ENCODE data around the gene MRPS2. TPM values are rescaled to one million over a fixed set of nuclear protein-coding genes. Genes with fewer than 3 reads are reported as not detected.
"Not testable (repeated sequence)": the region's sequence is repeated elsewhere in the genome, so short reads cannot be mapped to it uniquely, and the experiment has no call there.

Gene MRPS2
- total RNA-seq, 2 donors from 2014 or later: 55.6 to 55.9 TPM

DNA sequence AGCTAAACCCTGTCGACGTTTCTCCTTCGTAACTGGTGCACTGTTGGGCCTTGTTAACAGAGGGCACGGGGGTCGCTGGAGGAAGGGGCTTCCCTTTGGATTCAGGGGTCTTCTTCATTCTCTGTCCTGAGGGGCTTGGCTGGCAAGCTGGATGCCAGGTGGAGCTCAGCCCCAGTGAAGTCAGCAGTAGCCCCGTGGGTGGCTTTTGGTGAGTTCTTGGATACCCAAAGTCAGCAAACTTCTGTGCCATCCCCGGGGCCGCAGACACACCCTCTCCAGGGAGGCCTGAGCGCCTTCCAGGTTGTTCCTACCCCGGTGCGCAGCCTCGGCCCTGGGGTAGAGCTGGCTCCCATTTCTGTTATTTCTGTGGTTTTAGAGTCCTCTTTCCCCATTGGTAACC is 33.2 kb downstream of the MRPS2 start:
- Histone ChIP-seq H3K36me3 (no peaks in the 10 kb centered on the region), H3K4me3 (no peak overlapping the region), H3K9me3 (no peaks in the 10 kb centered on the region), H3K4me1 (replicated peaks) (no peaks in the 10 kb centered on the region), H3K27me3 (replicated peaks; ENCODE audit: insufficient read depth) (no peaks in the 10 kb centered on the region), H3K27ac (no peak overlapping the region)
- intact Hi-C loops (cut with DNase I): no loop called here
- DNase-seq (ENCODE audit: low spot score): no peak
- TF ChIP-seq, protein P1, sequence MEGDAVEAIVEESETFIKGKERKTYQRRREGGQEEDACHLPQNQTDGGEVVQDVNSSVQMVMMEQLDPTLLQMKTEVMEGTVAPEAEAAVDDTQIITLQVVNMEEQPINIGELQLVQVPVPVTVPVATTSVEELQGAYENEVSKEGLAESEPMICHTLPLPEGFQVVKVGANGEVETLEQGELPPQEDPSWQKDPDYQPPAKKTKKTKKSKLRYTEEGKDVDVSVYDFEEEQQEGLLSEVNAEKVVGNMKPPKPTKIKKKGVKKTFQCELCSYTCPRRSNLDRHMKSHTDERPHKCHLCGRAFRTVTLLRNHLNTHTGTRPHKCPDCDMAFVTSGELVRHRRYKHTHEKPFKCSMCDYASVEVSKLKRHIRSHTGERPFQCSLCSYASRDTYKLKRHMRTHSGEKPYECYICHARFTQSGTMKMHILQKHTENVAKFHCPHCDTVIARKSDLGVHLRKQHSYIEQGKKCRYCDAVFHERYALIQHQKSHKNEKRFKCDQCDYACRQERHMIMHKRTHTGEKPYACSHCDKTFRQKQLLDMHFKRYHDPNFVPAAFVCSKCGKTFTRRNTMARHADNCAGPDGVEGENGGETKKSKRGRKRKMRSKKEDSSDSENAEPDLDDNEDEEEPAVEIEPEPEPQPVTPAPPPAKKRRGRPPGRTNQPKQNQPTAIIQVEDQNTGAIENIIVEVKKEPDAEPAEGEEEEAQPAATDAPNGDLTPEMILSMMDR (IDR thresholded peaks at IDR 0.05): no peak
- TF ChIP-seq POLR2AphosphoS5 (IDR thresholded peaks at IDR 0.05) (no peak), POLR2A (IDR thresholded peaks at IDR 0.05) (no peak)
- 89% methylated on average over 11 of the region's 12 CpGs for WGBS

DNA sequence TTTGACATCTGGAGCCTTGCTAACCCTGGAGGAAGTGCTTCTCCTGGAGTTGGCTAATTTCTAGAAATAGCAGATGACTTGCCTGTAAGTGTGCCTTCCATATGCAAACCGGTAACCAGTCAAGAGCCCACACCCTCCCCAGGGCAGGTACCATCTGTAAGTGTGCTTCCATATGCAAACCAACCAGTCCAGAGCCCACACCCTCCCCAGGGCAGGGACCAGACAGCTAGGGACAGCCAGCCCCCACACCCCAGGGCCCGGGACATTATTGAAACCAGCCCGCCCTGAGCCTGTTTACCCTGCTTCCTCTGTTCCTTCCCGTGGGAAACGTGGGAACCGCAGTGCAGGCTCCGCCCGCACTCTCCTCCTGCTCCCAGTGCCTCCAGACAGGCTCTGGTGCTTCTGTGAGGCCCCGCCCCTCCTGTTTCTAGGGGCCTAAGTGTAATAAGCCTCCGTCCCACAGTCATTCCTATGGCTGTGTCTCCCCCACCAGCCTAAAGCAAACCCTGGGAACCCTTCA is 33.8 kb downstream of the MRPS2 start:
- WGBS: 22% methylated on average over 10 of the region's 10 CpGs
- H3K9me3 ChIP-seq; H3K4me3 ChIP-seq; DNase-seq (ENCODE audit: low spot score); H3K36me3 ChIP-seq; H3K4me1 ChIP-seq (replicated peaks); H3K27me3 ChIP-seq (replicated peaks; ENCODE audit: insufficient read depth); H3K27ac ChIP-seq; intact Hi-C loops (cut with DNase I): not testable (repeated sequence)

GRCh38 chr9:135534826-135535225 is 34.3 kb downstream of the MRPS2 start:
- H3K4me3 ChIP-seq; H3K4me1 ChIP-seq (replicated peaks); intact Hi-C loops (cut with DNase I); H3K9me3 ChIP-seq; H3K27ac ChIP-seq; DNase-seq (ENCODE audit: low spot score); H3K27me3 ChIP-seq (replicated peaks; ENCODE audit: insufficient read depth); H3K36me3 ChIP-seq: not testable (repeated sequence)
- 59% methylated on average over 4 of the region's 4 CpGs for WGBS

GRCh38 chr9:135535631-135536030 is 35.1 kb downstream of the MRPS2 start:
- intact Hi-C loops (cut with DNase I); H3K4me3 ChIP-seq; H3K27me3 ChIP-seq (replicated peaks; ENCODE audit: insufficient read depth); DNase-seq (ENCODE audit: low spot score); H3K27ac ChIP-seq; H3K9me3 ChIP-seq; H3K4me1 ChIP-seq (replicated peaks); H3K36me3 ChIP-seq: not testable (repeated sequence)
- WGBS: 70% methylated on average over 5 of the region's 13 CpGs

DNA sequence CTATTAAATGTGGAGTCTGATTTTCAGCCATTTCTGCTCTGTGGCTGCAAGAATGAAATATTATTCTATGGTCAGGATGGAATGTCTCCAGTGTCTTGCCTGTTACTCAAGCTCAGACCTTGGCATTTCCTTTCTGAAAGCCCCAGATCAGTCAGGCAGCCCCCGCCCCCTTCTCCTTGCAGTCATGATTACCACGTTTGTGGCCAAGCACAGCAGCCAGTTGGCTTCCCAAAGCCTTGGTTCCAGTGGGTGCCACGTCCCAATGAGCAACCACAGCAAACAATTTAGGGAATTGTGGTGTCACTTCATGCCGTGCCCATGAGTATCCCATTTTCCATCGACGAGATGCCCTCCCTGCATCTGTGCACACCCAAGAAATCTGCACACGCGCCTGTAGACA is 35.7 kb downstream of the MRPS2 start:
- intact Hi-C loops (cut with DNase I): no loop called here
- 76% methylated on average over 8 of the region's 8 CpGs for WGBS
- Histone ChIP-seq H3K4me3 (no peak overlapping the region), H3K9me3 (no peaks in the 10 kb centered on the region), H3K36me3 (no peaks in the 10 kb centered on the region), H3K27me3 (replicated peaks; ENCODE audit: insufficient read depth) (no peaks in the 10 kb centered on the region), H3K4me1 (replicated peaks) (no peaks in the 10 kb centered on the region), H3K27ac (no peak overlapping the region)
- DNase-seq (ENCODE audit: low spot score): no peak
- TF ChIP-seq, protein P1 (IDR thresholded peaks at IDR 0.05): no peak
- TF ChIP-seq POLR2A (IDR thresholded peaks at IDR 0.05) (no peak), POLR2AphosphoS5 (IDR thresholded peaks at IDR 0.05) (no peak)

GRCh38 chr9:135543262-135543894 is 42.9 kb downstream of the MRPS2 start:
- 47% methylated on average over 8 of the region's 8 CpGs for WGBS
- H3K9me3 ChIP-seq; DNase-seq (ENCODE audit: low spot score); H3K4me1 ChIP-seq (replicated peaks); H3K36me3 ChIP-seq; H3K27me3 ChIP-seq (replicated peaks; ENCODE audit: insufficient read depth); intact Hi-C loops (cut with DNase I); H3K4me3 ChIP-seq; H3K27ac ChIP-seq: not testable (repeated sequence)

- DNase-seq (ENCODE audit: low spot score): no peak
- intact Hi-C loops (cut with DNase I): no loop called here
- H3K36me3 ChIP-seq: no peaks in the 10 kb centered on the region
- H3K4me3 ChIP-seq: no peak overlapping the region
- H3K27ac ChIP-seq: no peak overlapping the region
- no peaks in the 10 kb centered on the region for H3K27me3 ChIP-seq (replicated peaks; ENCODE audit: insufficient read depth)
- TF ChIP-seq POLR2A (IDR thresholded peaks at IDR 0.05): no peak
- TF ChIP-seq, protein P1 (IDR thresholded peaks at IDR 0.05): no peak
- TF ChIP-seq POLR2AphosphoS5 (IDR thresholded peaks at IDR 0.05): no peak
- no peaks in the 10 kb centered on the region for H3K4me1 ChIP-seq (replicated peaks)
- no peaks in the 10 kb centered on the region for H3K9me3 ChIP-seq
- 82% methylated on average over 18 of the region's 18 CpGs for WGBS
Observed at GRCh38 chr9:135544981-135545635, 44.6 kb downstream of the MRPS2 start.

DNA sequence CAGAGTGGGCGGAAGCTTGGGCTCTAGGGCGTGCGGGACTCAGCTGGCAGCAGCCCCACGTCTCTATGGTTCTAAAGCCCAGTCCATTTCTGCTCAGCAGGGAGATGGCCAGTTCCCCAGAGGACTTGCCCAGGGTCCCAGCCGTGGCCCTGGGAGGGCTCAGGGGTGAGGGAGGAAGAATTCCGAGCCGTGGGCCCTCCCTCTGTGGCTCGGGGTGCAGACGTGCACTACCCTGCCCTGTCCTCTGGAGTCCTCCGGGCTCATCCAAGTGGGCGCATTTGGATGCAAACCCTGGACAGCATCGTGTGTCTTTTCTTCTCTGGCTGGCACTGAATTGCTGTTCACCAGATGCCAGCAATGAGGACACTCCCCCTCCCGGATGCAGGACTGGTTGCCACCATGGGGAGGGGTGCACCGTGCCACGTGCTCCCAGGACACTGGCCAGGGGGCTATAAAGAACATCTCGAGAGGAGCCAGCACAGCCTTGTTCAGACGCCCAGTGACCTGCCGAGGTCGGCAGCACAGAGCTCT is 45.2 kb downstream of the MRPS2 start, which contains the start of gene OBP2A:
OBP2A (plus strand) TSS at position 481 of the 531 bp plus-strand sequence. CDS start 55 bp downstream, outside the sequence.
- H3K27ac ChIP-seq; H3K9me3 ChIP-seq; H3K27me3 ChIP-seq (replicated peaks; ENCODE audit: insufficient read depth); H3K4me3 ChIP-seq; H3K36me3 ChIP-seq; intact Hi-C loops (cut with DNase I); H3K4me1 ChIP-seq (replicated peaks); DNase-seq (ENCODE audit: low spot score): not testable (repeated sequence)
- 65% methylated on average over 12 of the region's 19 CpGs for WGBS
